ENCODE measurements around the gene CALD1.

Gene CALD1

DNA sequence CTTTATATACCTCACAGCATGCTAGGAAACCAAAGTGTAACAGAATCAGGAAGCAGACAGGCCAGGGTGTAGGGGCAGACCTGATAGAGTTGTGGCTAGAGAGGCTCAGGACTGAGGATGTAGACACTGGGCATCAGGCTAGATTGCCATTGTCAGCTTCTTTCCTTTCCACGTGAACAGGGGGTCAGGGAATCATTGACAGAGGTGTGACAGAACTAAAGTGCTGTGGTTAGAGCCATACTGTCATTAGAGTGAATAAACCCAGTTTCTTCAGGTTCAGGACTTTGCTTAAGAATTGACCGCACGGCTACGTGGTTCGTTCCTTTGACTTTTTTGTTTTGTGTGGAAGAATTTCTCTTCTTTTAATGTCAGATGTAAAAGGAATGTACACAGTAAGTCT is 90.7 kb downstream of the CALD1 start:
- DNase-seq, result no peak

DNA sequence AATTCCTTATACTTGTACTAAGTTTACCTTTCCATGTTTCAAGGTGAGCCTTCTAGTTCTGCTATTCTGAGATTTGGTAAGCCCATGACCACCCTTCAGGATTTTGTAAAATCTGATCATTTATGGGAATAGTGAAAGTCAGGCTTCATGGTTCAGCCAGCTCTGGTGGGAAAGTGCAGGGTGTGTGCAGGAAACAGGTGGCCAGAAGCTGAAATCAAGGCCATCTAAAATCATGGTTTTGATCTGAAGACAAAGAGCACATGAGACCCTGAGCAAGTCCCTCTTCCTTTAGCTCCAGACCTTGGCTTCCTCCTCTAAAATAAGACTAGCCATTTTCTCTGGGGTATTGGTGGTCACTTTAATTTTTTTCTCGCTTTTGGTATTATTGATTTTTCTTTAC is 91.3 kb downstream of the CALD1 start:
- no peak for DNase-seq

DNA sequence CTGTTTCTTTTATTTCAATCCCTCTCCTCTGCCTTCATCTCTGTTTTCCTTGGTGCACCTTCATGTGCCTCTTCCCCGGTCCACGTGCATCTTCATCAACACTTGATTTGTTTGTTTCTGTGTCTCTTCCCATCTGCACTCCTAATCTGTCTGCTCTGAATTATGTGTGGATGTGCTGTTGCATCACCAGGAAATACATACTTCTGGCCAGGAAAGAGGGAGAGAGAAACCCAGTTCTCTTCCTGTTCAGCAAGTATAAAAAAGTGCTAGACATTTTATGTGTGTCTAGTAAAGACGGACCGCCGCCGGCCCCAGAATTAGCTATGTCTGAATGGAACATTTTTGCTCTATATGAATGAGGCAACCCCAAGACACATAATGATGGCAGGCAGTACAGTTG is 93.8 kb downstream of the CALD1 start:
- DNase-seq, result no peak

DNA sequence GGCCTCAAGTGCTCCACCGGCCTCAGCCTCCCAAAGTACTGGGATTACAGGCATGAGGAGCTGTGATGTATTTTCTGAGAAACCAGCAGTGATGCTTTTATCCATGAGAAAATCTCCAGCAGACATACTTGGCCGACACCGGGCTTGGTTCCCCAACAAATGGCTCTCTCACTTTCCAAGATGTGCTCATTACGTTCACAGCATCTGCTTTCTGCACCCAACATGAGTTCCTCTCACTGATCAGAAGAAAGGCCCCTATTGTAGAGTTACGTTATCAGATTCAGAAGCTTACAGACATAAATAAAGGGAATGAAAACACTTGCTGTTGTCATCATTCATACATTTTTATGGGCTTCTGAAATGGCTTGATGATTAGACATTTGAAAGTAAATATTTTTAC is 95.0 kb downstream of the CALD1 start:
- no peak for DNase-seq

DNA sequence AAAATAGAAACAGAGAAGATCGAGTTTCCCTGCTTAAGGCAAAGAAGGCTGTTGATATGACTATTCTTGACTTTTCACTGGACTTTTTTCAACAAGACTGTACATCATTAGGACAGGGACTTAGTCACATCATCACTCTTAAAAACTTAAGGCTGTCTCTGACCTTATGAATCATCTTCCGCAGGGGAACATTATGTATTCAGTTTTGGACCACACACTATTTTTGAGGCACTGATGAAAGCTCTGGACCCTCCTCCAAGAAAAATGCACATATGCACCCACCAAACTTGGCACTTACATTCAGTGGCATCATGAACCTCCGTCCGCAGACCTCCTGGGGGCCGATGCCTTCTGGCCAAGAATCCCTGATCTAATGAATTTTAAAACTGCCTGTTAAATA is 96.4 kb downstream of the CALD1 start:
- DNase-seq, result no peak

DNA sequence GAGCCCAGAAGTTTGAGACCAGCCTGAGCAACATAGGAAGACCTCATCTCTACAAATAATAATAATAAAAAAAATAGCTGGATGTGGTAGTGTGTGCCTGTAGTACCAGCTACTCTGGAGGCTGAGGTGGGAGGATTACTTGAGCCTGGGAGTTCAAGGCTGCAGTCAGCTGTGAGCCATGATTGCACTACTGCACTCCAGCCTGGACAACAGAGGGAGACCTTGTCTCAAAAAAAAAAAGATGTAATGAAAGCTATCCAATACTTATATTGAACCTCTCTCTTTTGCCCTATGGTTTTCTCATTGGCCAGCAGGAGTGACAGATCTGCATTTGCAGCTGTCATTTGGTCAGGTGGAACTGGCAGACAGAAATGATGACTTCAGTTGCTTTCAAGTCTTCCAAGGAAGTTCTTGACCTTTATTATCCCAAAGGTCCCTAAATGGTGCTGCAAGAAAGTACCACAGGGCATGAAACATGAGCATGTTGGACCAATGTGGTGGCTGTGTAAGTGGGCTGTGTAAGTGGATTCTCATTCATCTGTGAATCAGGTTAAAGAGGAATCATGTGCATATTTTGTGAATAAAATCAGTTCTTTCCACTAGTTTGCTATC is 99.4 kb downstream of the CALD1 start:
- DNase-seq, result no peak

DNA sequence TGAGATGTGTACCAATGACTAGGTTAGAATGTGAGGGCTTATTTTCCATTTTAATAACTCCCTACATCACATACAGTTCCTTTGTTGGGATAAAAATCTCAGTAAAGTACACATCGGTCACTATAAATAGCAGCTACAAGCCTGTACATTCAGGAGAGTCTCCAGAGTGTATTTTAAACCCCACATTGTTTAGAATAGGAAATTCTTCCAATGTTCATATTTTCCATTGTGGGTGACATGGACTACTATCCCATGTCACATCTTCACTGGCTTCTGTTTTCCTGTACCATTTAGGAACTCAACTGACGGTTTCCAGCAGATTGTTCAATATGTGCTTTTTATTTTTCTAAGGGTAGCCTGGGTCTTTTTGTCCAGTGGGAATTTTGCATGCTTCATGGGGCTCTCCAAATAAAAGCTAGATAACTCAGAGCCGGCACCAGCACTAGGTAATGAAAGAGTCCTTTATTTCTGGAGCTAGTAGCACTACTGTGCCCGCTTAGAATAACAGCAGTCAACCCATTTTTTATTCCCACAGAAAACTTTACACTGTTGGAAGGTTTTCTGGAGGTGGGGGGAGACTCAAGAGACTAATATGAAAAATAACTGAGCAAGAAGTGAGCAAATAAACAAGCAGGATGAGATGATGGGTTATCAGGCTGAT is 100.5 kb downstream of the CALD1 start:
- DNase-seq, result no peak

DNA sequence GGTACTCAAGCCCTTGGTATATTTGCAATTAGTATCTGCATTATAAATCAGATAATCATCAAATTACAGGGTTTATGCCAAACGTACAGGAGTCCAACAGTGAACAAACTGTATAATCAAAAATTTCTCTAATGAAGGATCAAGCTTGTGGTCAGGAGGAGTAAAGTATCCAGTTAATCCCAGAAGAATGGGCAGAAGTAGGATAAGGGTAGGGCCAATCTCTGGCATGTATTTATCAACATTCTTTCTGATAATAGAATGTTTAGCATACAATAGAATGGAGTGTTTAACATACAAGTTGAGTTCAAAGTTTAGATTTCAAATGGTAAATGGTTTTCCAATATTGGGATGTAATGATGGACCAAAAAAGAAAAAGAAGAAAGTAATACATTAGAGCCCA is 103.0 kb downstream of the CALD1 start:
- DNase-seq, result no peak

DNA sequence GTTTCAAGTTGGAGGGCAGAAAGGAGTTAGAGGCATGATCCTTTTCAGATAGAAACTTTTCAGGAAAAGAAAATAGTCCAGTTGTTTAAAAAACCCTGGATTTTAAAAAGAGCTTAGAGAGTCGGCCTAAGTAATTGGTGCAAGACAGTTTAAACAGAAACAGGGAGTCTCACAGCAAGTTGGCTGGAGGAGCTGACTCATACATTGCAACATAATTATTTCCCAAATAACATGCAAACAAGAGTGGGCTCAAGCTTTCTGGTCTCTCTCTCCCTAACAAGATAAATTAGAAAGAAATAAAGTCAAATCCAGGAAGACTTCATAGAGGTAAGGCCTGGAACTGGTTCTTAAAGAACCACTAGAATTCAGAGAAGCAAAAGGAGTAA is 106.5 kb downstream of the CALD1 start:
- no peak for DNase-seq

DNA sequence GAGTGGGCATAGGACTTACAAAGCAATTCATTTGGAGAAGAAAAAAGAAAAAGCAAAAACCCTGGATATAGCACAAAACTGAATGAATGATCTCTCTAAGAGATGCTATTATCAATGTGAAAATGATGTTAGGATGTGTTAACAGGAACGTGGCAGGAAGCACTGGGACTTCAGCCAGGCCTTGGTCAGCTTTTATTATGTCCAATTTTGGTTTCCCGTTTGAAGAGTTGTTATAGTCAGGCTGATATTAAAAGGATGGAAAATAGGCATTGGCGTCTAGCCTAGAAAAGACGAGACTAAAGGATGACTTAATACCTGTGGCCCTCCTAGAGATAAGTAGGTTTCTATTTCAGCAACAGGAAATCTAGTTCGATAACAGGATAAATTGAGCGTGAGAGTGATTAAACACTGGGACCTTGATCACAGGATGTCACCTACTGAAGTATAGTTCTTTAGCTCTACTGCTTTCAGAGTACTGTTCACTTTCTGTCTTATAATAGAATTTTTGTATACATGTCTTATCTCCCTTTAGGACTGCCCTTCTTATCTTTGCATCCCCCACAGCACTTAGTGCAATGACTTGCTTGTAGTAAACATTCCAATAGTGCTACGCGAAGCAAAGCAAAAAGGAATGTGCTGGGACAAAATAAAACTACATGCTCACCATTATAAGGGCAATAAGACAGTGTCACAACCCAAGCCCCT is 107.1 kb downstream of the CALD1 start:
- DNase-seq, result peak; percentile 31

DNA sequence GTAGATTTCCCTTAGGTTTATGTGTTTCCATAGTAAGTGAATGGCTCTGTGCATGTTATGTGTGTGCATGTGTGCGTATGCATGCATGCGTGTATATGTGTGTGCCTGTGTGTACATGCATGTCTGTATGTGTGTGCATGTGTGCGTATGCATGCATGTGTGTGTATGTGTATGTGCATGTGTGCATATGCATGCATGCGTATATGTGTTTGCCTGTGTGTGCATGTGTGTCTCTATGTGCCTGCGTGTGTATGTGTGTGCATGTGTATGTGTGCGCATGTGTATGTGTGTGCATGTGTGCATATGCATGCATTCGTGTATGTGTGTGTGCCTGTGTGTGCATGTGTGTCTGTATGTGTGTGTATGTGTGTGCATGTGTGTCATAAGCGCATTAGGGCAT is 108.1 kb downstream of the CALD1 start:
- DNase-seq, result no peak

DNA sequence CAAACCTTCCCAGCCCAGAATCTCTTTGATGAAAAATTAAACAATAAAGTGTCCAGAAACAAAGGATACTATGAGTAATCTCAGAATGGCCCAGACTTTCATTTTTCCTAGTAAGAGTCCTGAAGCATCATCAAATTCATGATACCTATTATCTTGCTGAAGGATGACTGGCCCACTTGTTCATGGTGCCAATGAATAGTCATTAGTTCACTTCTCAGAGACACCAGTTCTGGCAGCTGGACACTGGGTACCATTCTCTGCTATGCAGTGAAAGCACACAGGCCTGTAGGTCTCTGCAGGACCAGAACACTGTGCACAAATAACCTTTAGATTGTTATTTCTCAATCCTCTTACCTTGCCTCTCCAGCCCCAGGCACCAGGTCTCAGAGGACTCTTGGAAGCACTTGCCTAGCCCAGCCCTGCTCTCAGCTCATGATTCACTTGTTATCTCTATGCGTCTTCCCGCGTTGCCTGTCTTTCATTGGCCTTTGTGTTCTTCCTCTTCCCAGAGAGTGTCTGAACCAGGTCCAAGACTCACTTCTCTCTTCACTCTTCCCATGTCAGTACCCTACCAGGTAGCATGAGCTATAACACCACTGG is 108.8 kb downstream of the CALD1 start:
- DNase-seq, result no peak

DNA sequence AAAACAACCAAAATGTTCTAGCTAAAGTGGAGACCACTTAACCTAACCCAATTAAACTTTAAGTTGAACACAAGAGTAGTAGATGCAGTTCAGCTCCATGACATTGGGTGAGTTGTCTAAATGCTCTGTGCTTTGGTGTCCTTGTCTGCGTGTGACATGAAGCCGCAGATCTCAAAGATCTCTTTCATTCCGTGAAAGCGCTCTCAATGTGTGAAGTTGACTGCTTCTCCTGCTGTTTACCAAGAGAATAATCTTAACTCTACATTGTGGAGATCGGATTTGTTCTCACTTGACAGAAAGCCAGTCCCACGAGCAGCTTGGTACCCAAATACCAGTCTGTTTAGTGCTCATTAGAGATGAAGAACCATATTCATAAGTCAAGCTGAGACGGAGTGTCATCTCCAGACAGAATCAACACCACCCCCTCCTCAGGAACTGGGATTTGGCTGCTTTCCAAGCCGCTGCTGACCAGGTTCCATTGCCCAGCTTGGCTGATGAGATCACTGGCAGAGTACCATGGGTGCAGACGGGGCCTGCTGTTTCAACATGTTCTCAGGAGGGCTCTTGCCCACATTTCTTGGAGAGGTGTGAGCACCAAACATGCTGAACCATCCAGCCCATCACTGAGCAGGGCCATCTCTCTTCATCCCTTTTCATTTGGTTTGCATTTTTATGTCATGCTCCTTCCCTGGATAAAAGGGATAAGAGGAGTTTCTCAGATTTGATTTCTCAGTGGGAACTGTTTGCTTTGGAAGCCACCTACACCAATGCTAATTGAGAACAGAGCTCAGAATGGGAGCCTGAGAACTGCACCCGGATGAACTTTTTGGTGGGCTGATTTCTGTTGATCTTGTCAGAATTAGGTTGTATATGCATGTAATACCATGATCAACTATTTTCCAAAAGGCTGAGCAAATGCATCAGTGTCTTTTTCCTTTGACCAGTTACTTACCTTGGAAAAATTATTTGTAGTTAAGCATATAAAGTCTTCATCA is 111.1 kb downstream of the CALD1 start:
- DNase-seq, result no peak

DNA sequence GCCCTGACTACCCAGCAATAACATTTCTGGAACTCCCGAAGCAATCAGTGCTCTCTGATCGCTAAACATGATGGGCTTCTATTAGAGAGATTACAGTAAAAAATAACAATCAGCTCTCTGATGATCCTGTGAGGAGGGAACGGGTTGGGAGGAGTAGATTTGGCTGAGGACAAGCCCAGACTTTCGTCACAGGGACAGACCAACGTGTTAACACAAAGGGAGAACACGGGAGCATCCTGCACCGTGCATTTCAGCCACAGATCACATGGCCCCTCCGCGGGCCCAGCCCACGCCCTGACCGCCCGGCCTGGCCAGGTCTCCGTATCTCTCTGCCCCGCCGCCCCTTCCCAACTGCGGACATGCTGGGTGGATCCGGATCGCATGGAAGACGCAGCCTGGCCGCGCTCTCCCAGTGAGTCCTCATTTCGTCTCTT is 111.8 kb downstream of the CALD1 start:
- DNase-seq, result no peak

DNA sequence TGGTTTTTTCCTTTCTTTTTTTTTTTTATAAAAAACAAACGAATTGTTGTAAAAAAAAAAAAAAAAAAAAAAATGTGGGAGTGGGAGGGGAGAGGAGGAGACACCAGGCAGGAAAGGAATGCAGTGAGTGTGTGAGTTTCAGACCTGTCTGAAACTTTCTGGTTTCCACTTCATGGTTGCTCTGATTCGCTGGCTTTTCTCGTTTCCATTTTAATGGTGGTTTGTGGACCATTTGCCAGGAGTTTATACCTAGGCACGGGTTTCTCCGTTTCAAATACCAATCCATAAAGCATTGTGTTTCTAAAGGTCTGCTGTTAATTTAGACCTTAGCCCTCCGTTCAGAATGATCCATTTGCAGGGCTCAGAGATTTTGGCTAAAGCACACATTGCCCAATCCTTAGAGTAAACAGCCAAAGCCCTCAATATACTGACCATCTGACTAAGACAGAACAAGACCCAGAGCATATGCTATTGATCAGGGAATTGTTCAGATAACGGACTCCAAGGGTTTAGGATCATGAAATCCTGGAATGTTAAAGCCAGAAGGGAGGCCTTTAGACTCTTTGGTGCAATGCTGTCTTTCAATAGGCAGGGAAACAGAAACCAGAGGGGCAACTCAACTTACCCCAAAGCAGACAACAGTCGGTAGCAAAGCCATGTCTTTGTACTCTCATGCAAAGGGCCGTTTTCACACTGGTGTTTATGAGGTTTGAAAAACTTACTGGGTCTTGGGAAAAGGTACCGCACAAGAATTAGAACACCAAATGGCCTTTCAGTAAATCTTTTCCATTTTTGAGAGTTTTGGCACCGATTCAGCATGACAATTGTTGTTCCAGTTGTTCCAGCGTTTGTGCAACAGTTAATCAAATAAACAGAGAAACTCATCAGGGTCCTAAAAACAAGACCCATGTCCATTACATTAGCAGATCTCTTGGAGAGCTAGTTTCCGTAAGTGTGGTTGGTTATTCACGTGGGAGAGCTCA is 112.6 kb downstream of the CALD1 start:
- DNase-seq, result no peak

DNA sequence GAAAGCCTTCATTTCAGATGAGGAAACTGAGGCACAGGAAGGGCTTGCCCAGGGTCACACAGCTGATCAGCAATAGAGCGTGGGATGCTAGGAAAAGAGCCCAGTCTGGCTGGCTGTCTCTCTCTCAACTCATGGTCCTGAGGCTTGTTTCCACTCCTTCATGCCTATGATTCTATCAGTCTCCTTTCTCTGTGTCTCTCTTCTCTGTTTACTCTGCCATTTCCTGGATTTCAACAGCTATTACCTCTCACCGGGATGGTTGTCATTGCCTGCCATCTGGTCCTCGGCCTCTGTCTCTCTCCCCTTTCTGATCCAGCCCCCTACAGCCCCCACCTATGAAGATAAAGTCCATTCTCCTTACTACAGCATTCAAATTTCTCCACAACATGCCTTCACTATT is 113.5 kb downstream of the CALD1 start:
- DNase-seq, result no peak

DNA sequence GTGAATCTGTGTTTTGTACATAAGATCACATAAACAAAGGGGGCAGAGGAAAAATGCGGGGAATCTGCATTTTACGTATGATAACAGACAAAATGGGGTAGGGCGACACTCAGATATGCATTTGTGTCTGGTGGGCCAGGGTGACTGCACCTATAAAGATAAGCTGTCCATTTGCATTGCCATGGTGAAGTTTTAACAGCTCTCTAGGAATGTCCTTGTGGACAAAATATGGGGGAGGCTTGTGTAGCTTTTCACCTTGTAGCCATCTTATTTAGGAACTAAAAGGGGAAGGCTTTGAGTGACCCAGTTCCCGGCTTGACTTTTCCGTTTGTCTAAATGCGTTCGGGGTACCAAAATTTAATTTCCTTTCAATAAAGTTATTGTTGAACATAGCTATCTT is 114.5 kb downstream of the CALD1 start:
- no peak for DNase-seq

DNA sequence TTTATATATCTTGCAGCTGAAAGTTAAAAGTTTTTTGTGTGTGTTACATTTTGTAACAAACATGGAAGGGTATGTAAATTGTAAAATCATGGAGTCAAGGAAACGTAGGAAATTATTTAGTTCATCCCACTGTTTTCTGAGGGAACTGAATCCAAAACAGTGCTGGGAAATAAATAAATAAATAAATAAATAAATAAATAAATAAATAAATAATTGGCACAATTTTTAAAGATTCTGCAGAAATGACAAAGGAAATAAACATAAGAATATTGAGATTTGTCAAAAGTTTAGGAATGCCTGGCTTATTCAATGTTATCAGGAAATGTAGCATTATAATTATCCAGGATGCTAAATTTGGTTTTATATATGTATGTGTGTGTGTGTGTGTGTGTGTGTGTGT is 115.5 kb downstream of the CALD1 start:
- no peak for DNase-seq

DNA sequence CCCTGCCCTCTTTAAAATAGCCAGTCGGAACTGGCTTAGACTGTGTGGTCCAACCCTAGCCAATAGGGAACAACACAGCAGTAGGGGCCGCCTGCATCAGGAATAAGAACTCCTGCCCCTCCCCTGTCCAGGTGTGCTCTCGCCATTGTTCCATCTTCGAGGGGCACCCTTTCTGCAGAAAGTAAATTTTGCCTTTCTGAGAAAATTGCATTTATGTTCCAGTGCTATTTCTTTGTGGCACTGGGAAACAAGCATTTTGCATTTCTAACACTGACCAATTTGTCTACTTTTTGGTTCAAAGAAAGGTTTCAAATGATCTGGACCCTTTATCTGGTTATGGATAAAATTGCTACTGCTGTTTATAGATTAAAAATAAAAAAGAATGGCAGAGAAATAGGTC is 116.6 kb downstream of the CALD1 start:
- no peak for DNase-seq

DNA sequence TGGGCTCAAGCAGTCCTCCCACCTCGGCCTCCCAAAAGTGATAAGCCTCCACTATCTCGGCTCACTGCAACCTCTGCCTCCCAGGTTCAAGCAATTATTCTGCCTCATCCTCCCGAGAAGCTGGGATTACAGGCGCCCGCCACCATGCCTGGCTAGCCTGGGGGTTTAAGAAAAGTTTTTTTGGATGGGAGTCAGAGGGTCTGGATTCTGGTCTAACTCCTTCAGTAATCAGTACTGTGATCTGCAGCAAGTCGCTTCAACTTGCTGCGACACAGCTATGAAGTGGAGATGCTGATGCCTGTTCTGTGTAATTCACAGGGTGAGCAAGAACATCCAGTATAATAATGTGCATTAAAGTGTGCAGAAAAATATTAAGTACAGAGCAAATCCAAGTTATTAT is 118.5 kb downstream of the CALD1 start:
- no peak for DNase-seq

DNA sequence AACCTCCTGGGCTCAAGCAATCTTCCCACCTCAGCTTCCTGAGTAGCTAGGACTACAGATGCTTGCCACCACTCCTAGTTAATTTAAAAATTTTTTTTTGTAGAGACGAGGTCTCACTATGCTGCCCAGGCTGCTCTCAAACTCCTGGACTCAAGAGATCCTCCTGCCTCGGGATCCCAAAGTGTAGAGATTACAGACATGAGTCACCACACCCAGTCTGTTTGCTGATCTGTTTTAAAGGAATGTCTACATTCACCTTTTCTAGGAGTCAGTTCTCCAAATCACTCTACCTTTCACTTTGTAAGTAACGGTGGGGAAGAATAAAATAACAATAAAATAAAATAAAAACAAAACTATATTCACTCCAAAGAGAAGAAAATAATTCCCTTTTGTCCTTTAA is 120.3 kb downstream of the CALD1 start:
- no peak for DNase-seq

Data from activated CD4-positive, alpha-beta T cell treated with anti-CD3 and anti-CD28 coated beads, Interleukin-10, Interleukin-2, amounts not matched to agents 100 ng/mL and 50 ng/mL, durations not matched to agents 16 hours and 8 hours (primary cell).